MCF 10A (cell line): ENCODE results near the gene COL28A1. TPM values are rescaled to one million over a fixed set of nuclear protein-coding genes. Genes with fewer than 3 reads are reported as not detected.

Experiments
- BruUV-seq: library from RNA; stranded (reverse); fragments of 400-500 nt; replicated peaks from 2 replicates; lab custom pipeline; 2021; lab: Mats Ljungman, UMichigan
- CTCF ChIA-PET: fragments of 300-600 bp; sonication (Branson Sonifier 250); formaldehyde crosslinking; extraction: SDS; loops from one replicate; lab custom pipeline; 2021; ENCODE audit warnings: antibody characterized with exemption, inconsistent platforms; lab: Yijun Ruan, JAX
- POLR2A ChIA-PET: fragments of 300-600, 350-650 bp; sonication (Branson Sonifier 250); formaldehyde crosslinking; extraction: SDS; loops from one replicate; lab custom pipeline; 2020; ENCODE audit warnings: antibody characterized with exemption, inconsistent platforms; lab: Yijun Ruan, JAX
- DNase-seq: peaks from one replicate; pipeline ENCODE4 v3.0.0-alpha.2; 2018; ENCODE audit not compliant: unreplicated experiment
- H3K27ac Mint-ChIP-seq: one replicate; pipeline ENCODE4 v1.8.0; 2022; ENCODE audit warnings: mild to moderate bottlenecking, low read depth, mixed read lengths; ENCODE audit not compliant: unreplicated experiment
- H3K27me3 Mint-ChIP-seq: one replicate; pipeline ENCODE4 v1.8.0; 2022; ENCODE audit warnings: mixed read lengths; ENCODE audit not compliant: insufficient read depth, unreplicated experiment
- H3K36me3 Mint-ChIP-seq: one replicate; pipeline ENCODE4 v1.8.0; 2022; ENCODE audit warnings: mild to moderate bottlenecking, moderate library complexity, mixed read lengths; ENCODE audit not compliant: insufficient read depth, unreplicated experiment
- H3K4me1 Mint-ChIP-seq: one replicate; pipeline ENCODE4 v1.8.0; 2022; ENCODE audit warnings: mixed read lengths; ENCODE audit not compliant: insufficient read depth, unreplicated experiment
- H3K4me3 Mint-ChIP-seq: one replicate; pipeline ENCODE4 v1.8.0; 2022; ENCODE audit warnings: mild to moderate bottlenecking, moderate library complexity, mixed read lengths; ENCODE audit not compliant: unreplicated experiment
- H3K9me3 Mint-ChIP-seq: one replicate; pipeline ENCODE4 v1.8.0; 2022; ENCODE audit warnings: mixed read lengths; ENCODE audit not compliant: unreplicated experiment
- CTCF ChIP-seq: fragments of 200-600 bp; IDR thresholded peaks from one replicate; pipeline ENCODE4 v1.8.0; 2022; ENCODE audit warnings: antibody characterized with exemption, mild to moderate bottlenecking; ENCODE audit not compliant: unreplicated experiment
- intact Hi-C: fragments of 100-400 bp; cut with micrococcal nuclease; formaldehyde crosslinking; loops from 2 replicates; pipeline ENCODE4 v1.14.1; 2022
- total RNA-seq: library from RNA; stranded (reverse); gene quantifications from 2 replicates; pipeline ENCODE4 v1.2.3, GENCODE V29; 2022

Gene COL28A1
- total RNA-seq, 1 experiment from 2014 or later, result 0.96 TPM

DNA sequence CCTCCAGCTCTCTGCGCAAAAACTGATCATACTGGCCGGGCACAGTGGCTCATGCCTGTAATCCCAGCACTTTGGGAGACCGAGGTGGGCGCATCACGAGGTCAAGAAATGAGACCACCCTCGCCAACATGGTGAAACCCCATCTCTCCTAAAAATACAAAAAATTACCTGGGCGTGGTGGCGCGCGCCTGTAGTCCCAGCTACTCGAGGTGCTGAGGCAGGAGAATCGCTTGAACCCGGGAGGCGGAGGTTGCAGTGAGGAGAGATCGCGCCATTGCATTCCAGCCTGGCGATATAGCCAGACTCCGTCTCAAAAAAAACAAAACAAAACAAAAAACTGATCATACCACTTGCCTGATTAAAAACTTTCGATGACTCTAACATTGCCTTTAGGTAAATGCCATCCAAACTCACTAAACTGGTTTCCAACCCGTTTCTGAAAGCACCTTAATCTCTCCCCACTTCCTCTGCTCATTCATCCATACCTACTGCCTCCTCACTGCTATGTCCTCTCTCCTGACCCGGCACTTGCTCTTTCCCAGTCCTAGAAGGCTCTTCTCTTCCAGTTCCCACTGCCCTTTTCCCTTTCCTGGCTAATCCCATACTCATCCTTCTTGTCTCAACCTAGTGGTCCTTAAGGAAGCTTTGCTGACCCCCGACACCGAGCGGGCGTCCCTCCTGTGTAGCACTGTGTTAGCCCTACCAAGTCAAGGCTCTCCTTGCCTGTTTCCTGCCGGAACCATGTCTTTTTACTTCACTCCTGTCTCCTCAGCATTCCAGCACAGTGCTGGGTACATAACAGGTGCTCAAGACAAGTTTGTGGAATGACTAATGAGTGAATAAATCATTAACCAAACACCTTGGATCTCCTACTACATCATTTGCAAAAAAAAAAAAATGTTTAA, 30.3 kb upstream of the COL28A1 start:
- intact Hi-C loops, result loop anchor here (10.0 kb wide), 1 partner anchor 399 kb away; the partner anchor contains the start of gene GLCCI1
- Mint-ChIP-seq H3K27me3 (no peaks in the 10 kb centered on the region), H3K36me3 (peaks cover 9% of the 10 kb centered on the region), H3K9me3 (no peaks in the 10 kb centered on the region), H3K4me1 (peaks cover 17% of the 10 kb centered on the region), H3K4me3 (no peak overlapping the region), H3K27ac (no peak overlapping the region)
- no peak for DNase-seq
- TSS peak; percentile 13 for BruUV-seq
- CTCF ChIA-PET, result interaction anchor here (0.6 to 1.6 kb wide), 5 partner anchors 12 to 384 kb away, joined by 3 to 4 read pairs (median 3); partner anchors contain the start of gene C1GALT1
- no peak for TF ChIP-seq CTCF
- POLR2A ChIA-PET, result interaction anchor here (0.6 to 8.1 kb wide), 9 partner anchors 14 to 1181 kb away, joined by 3 to 235 read pairs (median 12); partner anchors contain the start of gene UMAD1

- TF ChIP-seq CTCF, result no peak
- POLR2A ChIA-PET, result interaction anchor here (0.6 to 8.1 kb wide), 18 partner anchors 13 to 465 kb away, joined by 3 to 235 read pairs (median 4); partner anchors contain the start of genes C1GALT1 and UMAD1
- H3K9me3 Mint-ChIP-seq, result no peaks in the 10 kb centered on the region
- no peak overlapping the region for H3K4me3 Mint-ChIP-seq
- H3K36me3 Mint-ChIP-seq, result peaks cover 7% of the 10 kb centered on the region
- CTCF ChIA-PET, result interaction anchor here (0.7 to 1.6 kb wide), 7 partner anchors 11 to 613 kb away, joined by 3 to 5 read pairs (median 4); partner anchors contain the start of gene C1GALT1
- DNase-seq, result no peak
- intact Hi-C loops, result loop anchor here (10.0 kb wide), 1 partner anchor 400 kb away; the partner anchor contains the start of gene GLCCI1
- peaks cover 12% of the 10 kb centered on the region for H3K4me1 Mint-ChIP-seq
- H3K27me3 Mint-ChIP-seq, result no peaks in the 10 kb centered on the region
- H3K27ac Mint-ChIP-seq, result no peak overlapping the region
- no TSS peak for BruUV-seq
Measured at GRCh38 chr7:7565018-7565680, 29.5 kb upstream of the COL28A1 start.

- Mint-ChIP-seq H3K4me1 (peaks cover 4% of the 10 kb centered on the region), H3K27ac (no peak overlapping the region), H3K9me3 (no peaks in the 10 kb centered on the region), H3K4me3 (no peak overlapping the region), H3K27me3 (no peaks in the 10 kb centered on the region), H3K36me3 (peaks cover 5% of the 10 kb centered on the region)
- intact Hi-C loops, result loop anchor here (10.0 kb wide), 1 partner anchor 400 kb away; the partner anchor contains the start of gene GLCCI1
- no TSS peak for BruUV-seq
- no peak for TF ChIP-seq CTCF
- DNase-seq, result peak; percentile 90
- ChIA-PET CTCF (interaction anchor here (0.7 to 1.6 kb wide), 6 partner anchors 10 to 141 kb away, joined by 3 to 5 read pairs (median 4); no protein-coding TSS in a partner anchor), POLR2A (interaction anchor here (1.0 to 8.1 kb wide), 24 partner anchors 8 to 652 kb away, joined by 3 to 235 read pairs (median 5); partner anchors contain the start of genes C1GALT1 and UMAD1)
Measured at GRCh38 chr7:7564323-7564780, 28.7 kb upstream of the COL28A1 start.
